Esophagus squamous epithelium (tissue), 5 donors: ENCODE results near the gene MYRFL. TPM values are rescaled to one million over a fixed set of nuclear protein-coding genes. Genes with fewer than 3 reads are reported as not detected.

Source experiments
- DNase-seq: peaks from one replicate; lab custom pipeline; 2025; lab: John Stamatoyannopoulos, UW
- H3K27ac ChIP-seq, 4 donors: fragments of 200-600 bp; sonication (generic); one replicate each; pipeline ENCODE4 v1.5.1; 2016 to 2019; ENCODE audit warnings: mild to moderate bottlenecking in 1 of 4
- H3K27me3 ChIP-seq, 4 donors: fragments of 200-600 bp; sonication (generic); 1 replicate in 3 of 4; 2 replicates in 1 of 4; pipeline versions ENCODE4 v1.5.1 to v1.6.0; 2017 to 2021; ENCODE audit warnings: antibody characterized with exemption in 1 of 4
- H3K36me3 ChIP-seq, 3 donors: fragments of 200-600 bp; sonication (generic); one replicate each; pipeline ENCODE4 v1.5.1; 2016 to 2019
- H3K4me1 ChIP-seq, 3 donors: fragments of 200-600 bp; sonication (generic); one replicate each; pipeline ENCODE4 v1.5.1; 2017 to 2019
- H3K4me3 ChIP-seq, 4 donors: fragments of 200-600 bp; sonication (generic); 1 replicate in 3 of 4; 2 replicates in 1 of 4; pipeline ENCODE4 v1.5.1; 2016 to 2019; ENCODE audit warnings: mild to moderate bottlenecking in 2 of 4, moderate library complexity in 1 of 4
- H3K9me3 ChIP-seq, 3 donors: fragments of 200-600 bp; sonication (generic); one replicate each; pipeline ENCODE4 v1.5.1; 2016 to 2019
- CTCF ChIP-seq, 6 experiments: fragments of 450-650 bp in 4 of 6; fragments of 200-600 bp in 2 of 6; sonication (generic) in 2 of 6; IDR thresholded peaks; one replicate each; pipeline ENCODE4 v1.5.1; 2016 to 2019; ENCODE audit warnings: antibody characterized with exemption in 6 of 6, mild to moderate bottlenecking in 4 of 6, moderate library complexity in 4 of 6
- POLR2A ChIP-seq, 4 donors: fragments of 450-650 bp; IDR thresholded peaks; one replicate each; pipeline ENCODE4 v1.6.1; 2017; ENCODE audit warnings: antibody characterized with exemption in 4 of 4, mild to moderate bottlenecking in 4 of 4, moderate library complexity in 3 of 4
- WGBS, 2 donors: methylation state at CpG; one replicate each; pipeline ENCODE4 v1.1.5; 2018; 5-methylcytosine and 5-hydroxymethylcytosine counted together
- intact Hi-C: fragments of 100-400 bp; cut with DNase I; formaldehyde crosslinking; loops from one replicate; pipeline ENCODE4 v1.15.0; 2022
- total RNA-seq, 4 donors: library from RNA; depleted of rRNA; stranded (reverse); fragments of >200 nt; gene quantifications; one replicate each; pipeline ENCODE4 v1.1.0, GENCODE V29; 2016
- donor health status: DM: yes; HTN: yes; CAD: no.

Gene MYRFL
- total RNA-seq, 4 donors from 2014 or later = not detected

- H3K4me3 ChIP-seq = no peak overlapping the region
- H3K36me3 ChIP-seq = no peaks in the 10 kb centered on the region
- peaks cover 0 to 18% (median 9%) of the 10 kb centered on the region in 3 donors for H3K4me1 ChIP-seq
- intact Hi-C loops = no loop called here
- TF ChIP-seq CTCF (IDR thresholded peaks at IDR 0.05) (no peak), POLR2A (IDR thresholded peaks at IDR 0.05) (no peak)
- DNase-seq = no peak
- no peaks in the 10 kb centered on the region for H3K9me3 ChIP-seq
- no peak overlapping the region for H3K27ac ChIP-seq
- WGBS, 2 donors = 63 to 66% methylated on average over 3 of the region's 3 CpGs
- H3K27me3 ChIP-seq = no peaks in the 10 kb centered on the region
Measured at GRCh38 chr12:69999561-69999960, 174.5 kb downstream of the MYRFL start.

GRCh38 chr12:70002097-70002911, 177.3 kb downstream of the MYRFL start:
- Histone ChIP-seq H3K9me3 (no peaks in the 10 kb centered on the region), H3K4me3 (no peak overlapping the region), H3K36me3 (no peaks in the 10 kb centered on the region), H3K27ac (peak overlapping the region; percentile 50 to 78 (median 60)), H3K4me1 (peaks cover 0 to 24% (median 9%) of the 10 kb centered on the region in 3 donors), H3K27me3 (no peaks in the 10 kb centered on the region)
- TF ChIP-seq CTCF (IDR thresholded peaks at IDR 0.05) (no peak), POLR2A (IDR thresholded peaks at IDR 0.05) (no peak)
- 67 to 79% methylated on average over 2 of the region's 3 CpGs for WGBS, 2 donors
- intact Hi-C loops = no loop called here
- no peak for DNase-seq

- intact Hi-C loops = no loop called here
- peaks cover 0 to 24% (median 9%) of the 10 kb centered on the region in 3 donors for H3K4me1 ChIP-seq
- no peak for TF ChIP-seq CTCF (IDR thresholded peaks at IDR 0.05)
- 73 to 82% methylated on average over 4 to 6 of the region's 6 CpGs for WGBS, 2 donors
- no peaks in the 10 kb centered on the region for H3K27me3 ChIP-seq
- DNase-seq = no peak
- no peak overlapping the region for H3K4me3 ChIP-seq
- peaks cover 0 to 5% (median 0%) of the 10 kb centered on the region in 3 donors for H3K9me3 ChIP-seq
- H3K27ac ChIP-seq = peak overlapping the region in 3 of 4 donors; percentile 50 to 78 (median 67)
- H3K36me3 ChIP-seq = no peaks in the 10 kb centered on the region
Measured at GRCh38 chr12:70002912-70003255, 177.9 kb downstream of the MYRFL start.

- no peak for DNase-seq
- peaks cover 0 to 24% (median 9%) of the 10 kb centered on the region in 3 donors for H3K4me1 ChIP-seq
- intact Hi-C loops = no loop called here
- no peak overlapping the region for H3K27ac ChIP-seq
- TF ChIP-seq CTCF (IDR thresholded peaks at IDR 0.05) = no peak
- TF ChIP-seq POLR2A (IDR thresholded peaks at IDR 0.05) = no peak
- WGBS, 2 donors = 71% methylated on average over 2 of the region's 2 CpGs; no CpG with 5 or more reads in 1 of the 2 donors
- no peak overlapping the region for H3K4me3 ChIP-seq
- H3K9me3 ChIP-seq = peaks cover 0 to 17% (median 7%) of the 10 kb centered on the region in 3 donors
- H3K27me3 ChIP-seq = no peaks in the 10 kb centered on the region
- H3K36me3 ChIP-seq = no peaks in the 10 kb centered on the region
Measured at GRCh38 chr12:70005864-70006618, 181.0 kb downstream of the MYRFL start.

- Histone ChIP-seq H3K27ac (no peak overlapping the region), H3K36me3 (no peaks in the 10 kb centered on the region), H3K4me1 (peaks cover 0 to 23% (median 9%) of the 10 kb centered on the region in 3 donors), H3K27me3 (no peaks in the 10 kb centered on the region), H3K9me3 (peaks cover 0 to 17% (median 7%) of the 10 kb centered on the region in 3 donors), H3K4me3 (no peak overlapping the region)
- intact Hi-C loops = no loop called here
- WGBS, 2 donors = 58% methylated on average over 2 of the region's 2 CpGs; no CpG with 5 or more reads in 1 of the 2 donors
- no peak for DNase-seq
- TF ChIP-seq CTCF (IDR thresholded peaks at IDR 0.05) = no peak
- no peak for TF ChIP-seq POLR2A (IDR thresholded peaks at IDR 0.05)
Measured at GRCh38 chr12:70006619-70006973, 181.6 kb downstream of the MYRFL start.
